HEK293 (cell line): ENCODE results near the gene NDST4.

Source experiments
- CTCF ChIA-PET: fragments of 350-600 bp; formaldehyde crosslinking; extraction: SDS; loops from one replicate; lab custom pipeline; 2021; ENCODE audit warnings: antibody characterized with exemption; lab: Yijun Ruan, JAX
- POLR2A ChIA-PET: fragments of 300-600 bp; formaldehyde crosslinking; extraction: SDS; loops from one replicate; lab custom pipeline; 2020; ENCODE audit warnings: antibody characterized with exemption, inconsistent platforms; lab: Yijun Ruan, JAX
- H3K27ac ChIP-seq: fragments of 200-500 bp; sonication (Bioruptor generic); 2 replicates; pipeline ENCODE4 v1.5.1; 2014; ENCODE audit warnings: low read depth, low read length, control low read depth, inconsistent platforms; ENCODE audit errors: extremely low read depth
- H3K36me3 ChIP-seq, 2 experiments: fragments of 200-500 bp in 1 of 2; sonication (Bioruptor generic) in 1 of 2; 1 replicate in 1 of 2; 2 replicates in 1 of 2; pipeline ENCODE4 v1.5.1; 2014 to 2017; ENCODE audit warnings: inconsistent platforms in 2 of 2, low read length in 2 of 2; ENCODE audit not compliant: control insufficient read depth in 2 of 2, insufficient read depth in 1 of 2
- H3K4me1 ChIP-seq: fragments of 200-500 bp; sonication (Bioruptor generic); 2 replicates; pipeline ENCODE4 v1.5.1; 2014; ENCODE audit warnings: mild to moderate bottlenecking, low read length, inconsistent platforms; ENCODE audit not compliant: control insufficient read depth, insufficient read depth
- H3K4me3 ChIP-seq: 2 replicates; pipeline ENCODE4 v1.5.1; 2011; ENCODE audit warnings: low read depth, mild to moderate bottlenecking, control low read depth, low read length, moderate library complexity
- H3K9me3 ChIP-seq: fragments of 200-500 bp; sonication (Bioruptor generic); 2 replicates; pipeline ENCODE4 v1.5.1; 2014; ENCODE audit warnings: low read depth, low read length, inconsistent platforms; ENCODE audit not compliant: control insufficient read depth, insufficient read depth
- FEZF1 ChIP-seq: fragments of 450-650 bp; formaldehyde crosslinking; IDR thresholded peaks from 2 replicates; pipeline ENCODE4 v1.5.1; 2016; ENCODE audit warnings: missing biosample characterization, missing genetic modification characterization
- GLIS1 ChIP-seq: fragments of 450-650 bp; formaldehyde crosslinking; IDR thresholded peaks from 2 replicates; pipeline ENCODE4 v1.5.1; 2016; ENCODE audit warnings: missing biosample characterization, missing genetic modification characterization
- KLF16 ChIP-seq: fragments of 450-650 bp; formaldehyde crosslinking; IDR thresholded peaks from 2 replicates; pipeline ENCODE4 v1.5.1; 2017; ENCODE audit warnings: missing biosample characterization, missing genetic modification characterization
- PATZ1 ChIP-seq: fragments of 450-650 bp; formaldehyde crosslinking; IDR thresholded peaks from 2 replicates; pipeline ENCODE4 v1.5.1; 2016; ENCODE audit warnings: missing biosample characterization, missing genetic modification characterization
- RBAK ChIP-seq: fragments of 450-650 bp; formaldehyde crosslinking; IDR thresholded peaks from 2 replicates; pipeline ENCODE4 v1.5.1; 2016; ENCODE audit warnings: missing biosample characterization, missing genetic modification characterization
- SALL2 ChIP-seq: fragments of 450-650 bp; formaldehyde crosslinking; IDR thresholded peaks from 2 replicates; pipeline ENCODE4 v1.5.0; 2017; ENCODE audit warnings: missing biosample characterization, mild to moderate bottlenecking, missing genetic modification characterization, borderline replicate concordance
- ZBTB1 ChIP-seq: fragments of 450-650 bp; formaldehyde crosslinking; IDR thresholded peaks from 2 replicates; pipeline ENCODE4 v1.5.1; 2016; ENCODE audit warnings: missing biosample characterization, missing genetic modification characterization
- ZFP37 ChIP-seq: fragments of 450-650 bp; formaldehyde crosslinking; IDR thresholded peaks from 2 replicates; pipeline ENCODE4 v1.5.1; 2016; ENCODE audit warnings: missing biosample characterization, missing genetic modification characterization
- ZIC2 ChIP-seq: fragments of 450-650 bp; formaldehyde crosslinking; IDR thresholded peaks from 2 replicates; pipeline ENCODE4 v1.5.1; 2016; ENCODE audit warnings: missing biosample characterization, missing genetic modification characterization
- ZNF140 ChIP-seq: fragments of 450-650 bp; formaldehyde crosslinking; IDR thresholded peaks from 2 replicates; pipeline ENCODE4 v1.5.1; 2016; ENCODE audit warnings: missing biosample characterization, missing genetic modification characterization
- ZNF155 ChIP-seq: fragments of 450-650 bp; formaldehyde crosslinking; IDR thresholded peaks from 2 replicates; pipeline ENCODE4 v1.5.1; 2016; ENCODE audit warnings: missing biosample characterization, missing genetic modification characterization
- ZNF211 ChIP-seq: fragments of 450-650 bp; formaldehyde crosslinking; IDR thresholded peaks from 2 replicates; pipeline ENCODE4 v1.5.1; 2016; ENCODE audit warnings: low read depth, missing biosample characterization, missing genetic modification characterization
- ZNF239 ChIP-seq: fragments of 450-650 bp; formaldehyde crosslinking; IDR thresholded peaks from 2 replicates; pipeline ENCODE4 v1.5.1; 2016; ENCODE audit warnings: missing biosample characterization, missing genetic modification characterization
- ZNF292 ChIP-seq: fragments of 450-650 bp; formaldehyde crosslinking; IDR thresholded peaks from 2 replicates; pipeline ENCODE4 v1.5.1; 2016; ENCODE audit warnings: low read depth, missing biosample characterization, missing genetic modification characterization, borderline replicate concordance
- ZNF571 ChIP-seq: fragments of 450-650 bp; formaldehyde crosslinking; IDR thresholded peaks from 2 replicates; pipeline ENCODE4 v1.5.0; 2017; ENCODE audit warnings: missing biosample characterization, missing genetic modification characterization
- ZNF621 ChIP-seq: fragments of 450-650 bp; formaldehyde crosslinking; IDR thresholded peaks from 2 replicates; pipeline ENCODE4 v1.5.1; 2017; ENCODE audit warnings: missing biosample characterization, missing genetic modification characterization
- ZNF624 ChIP-seq: fragments of 450-650 bp; formaldehyde crosslinking; IDR thresholded peaks from 2 replicates; pipeline ENCODE4 v1.5.1; 2017; ENCODE audit warnings: missing biosample characterization, missing genetic modification characterization
- ZNF660 ChIP-seq: fragments of 450-650 bp; IDR thresholded peaks from 2 replicates; pipeline ENCODE4 v1.5.1; 2018; ENCODE audit warnings: missing biosample characterization, mild to moderate bottlenecking, missing genetic modification characterization
- ZNF692 ChIP-seq: fragments of 450-650 bp; formaldehyde crosslinking; IDR thresholded peaks from 2 replicates; pipeline ENCODE4 v1.5.1; 2016; ENCODE audit warnings: missing biosample characterization, missing genetic modification characterization
- ZNF843 ChIP-seq: fragments of 450-650 bp; formaldehyde crosslinking; IDR thresholded peaks from 2 replicates; pipeline ENCODE4 v1.5.1; 2016; ENCODE audit warnings: missing biosample characterization, missing genetic modification characterization
- TF ChIP-seq, protein P1 (sequence below): fragments of 450-650 bp; formaldehyde crosslinking; IDR thresholded peaks from 2 replicates; pipeline ENCODE4; 2016; ENCODE audit warnings: missing biosample characterization, missing genetic modification characterization
- TF ChIP-seq, protein P2 (sequence below): fragments of 450-650 bp; formaldehyde crosslinking; IDR thresholded peaks from 2 replicates; pipeline ENCODE4 v1.5.1; 2016; ENCODE audit warnings: missing biosample characterization, missing genetic modification characterization
- TF ChIP-seq, protein P3 (sequence below): fragments of 450-650 bp; formaldehyde crosslinking; IDR thresholded peaks from 2 replicates; pipeline ENCODE4 v1.5.1; 2016; ENCODE audit warnings: missing biosample characterization, missing genetic modification characterization
- TF ChIP-seq, protein P4 (sequence below): fragments of 450-650 bp; formaldehyde crosslinking; IDR thresholded peaks from 2 replicates; pipeline ENCODE4 v1.5.1; 2017; ENCODE audit warnings: missing biosample characterization, mild to moderate bottlenecking, missing genetic modification characterization, moderate library complexity

NDST4 gene

GRCh38 chr4:114964026-114964425, 149.4 kb downstream of the NDST4 start:
- no peaks in the 10 kb centered on the region for H3K4me1 ChIP-seq
- no peak overlapping the region for H3K27ac ChIP-seq
- CTCF ChIA-PET = no interaction called here
- TF ChIP-seq GLIS1 (tag by site-specific recombination) = no peak
- no peak for TF ChIP-seq RBAK
- no peak for TF ChIP-seq ZBTB1 (tag by site-specific recombination)
- TF ChIP-seq ZIC2 (tag by site-specific recombination) = no peak
- TF ChIP-seq ZNF692 (tag by site-specific recombination) = no peak
- TF ChIP-seq ZFP37 (tag by site-specific recombination) = no peak
- no peaks in the 10 kb centered on the region for H3K9me3 ChIP-seq
- H3K4me3 ChIP-seq = no peak overlapping the region
- POLR2A ChIA-PET = no interaction called here
- H3K36me3 ChIP-seq = no peaks in the 10 kb centered on the region

- no peaks in the 10 kb centered on the region for H3K4me1 ChIP-seq
- ChIA-PET POLR2A (no interaction called here), CTCF (no interaction called here)
- H3K4me3 ChIP-seq = no peak overlapping the region
- H3K9me3 ChIP-seq = no peaks in the 10 kb centered on the region
- no peak overlapping the region for H3K27ac ChIP-seq
- no peaks in the 10 kb centered on the region for H3K36me3 ChIP-seq
- TF ChIP-seq FEZF1 (tag by site-specific recombination) (peak; percentile 61; the same call in 1 of the 2 replicates), ZNF843 (peak; percentile 80), SALL2 (tag by site-specific recombination) (no peak)
- TF ChIP-seq, protein P1, sequence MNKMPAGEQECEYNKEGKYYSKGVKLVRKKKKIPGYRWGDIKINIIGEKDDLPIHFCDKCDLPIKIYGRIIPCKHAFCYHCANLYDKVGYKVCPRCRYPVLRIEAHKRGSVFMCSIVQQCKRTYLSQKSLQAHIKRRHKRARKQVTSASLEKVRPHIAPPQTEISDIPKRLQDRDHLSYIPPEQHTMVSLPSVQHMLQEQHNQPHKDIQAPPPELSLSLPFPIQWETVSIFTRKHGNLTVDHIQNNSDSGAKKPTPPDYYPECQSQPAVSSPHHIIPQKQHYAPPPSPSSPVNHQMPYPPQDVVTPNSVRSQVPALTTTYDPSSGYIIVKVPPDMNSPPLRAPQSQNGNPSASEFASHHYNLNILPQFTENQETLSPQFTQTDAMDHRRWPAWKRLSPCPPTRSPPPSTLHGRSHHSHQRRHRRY = no peak
Measured at GRCh38 chr4:114945616-114946015, 167.8 kb downstream of the NDST4 start.

GRCh38 chr4:114941503-114941902, 171.9 kb downstream of the NDST4 start:
- Histone ChIP-seq H3K4me3 (no peak overlapping the region), H3K9me3 (no peaks in the 10 kb centered on the region), H3K4me1 (no peaks in the 10 kb centered on the region), H3K36me3 (no peaks in the 10 kb centered on the region), H3K27ac (no peak overlapping the region)
- ChIA-PET POLR2A (no interaction called here), CTCF (no interaction called here)
- TF ChIP-seq ZNF140 (tag by site-specific recombination) (no peak), ZNF571 (tag by site-specific recombination) (no peak), ZNF843 (no peak), ZNF239 (tag by site-specific recombination) (no peak), KLF16 (tag by site-specific recombination) (no peak), ZNF624 (tag by site-specific recombination) (no peak), ZNF211 (tag by site-specific recombination) (no peak), ZNF292 (tag by site-specific recombination) (no peak), ZNF660 (tag by site-specific recombination) (no peak), PATZ1 (tag by site-specific recombination) (no peak), ZNF621 (tag by site-specific recombination) (no peak), ZNF155 (no peak)
- TF ChIP-seq, protein P2, sequence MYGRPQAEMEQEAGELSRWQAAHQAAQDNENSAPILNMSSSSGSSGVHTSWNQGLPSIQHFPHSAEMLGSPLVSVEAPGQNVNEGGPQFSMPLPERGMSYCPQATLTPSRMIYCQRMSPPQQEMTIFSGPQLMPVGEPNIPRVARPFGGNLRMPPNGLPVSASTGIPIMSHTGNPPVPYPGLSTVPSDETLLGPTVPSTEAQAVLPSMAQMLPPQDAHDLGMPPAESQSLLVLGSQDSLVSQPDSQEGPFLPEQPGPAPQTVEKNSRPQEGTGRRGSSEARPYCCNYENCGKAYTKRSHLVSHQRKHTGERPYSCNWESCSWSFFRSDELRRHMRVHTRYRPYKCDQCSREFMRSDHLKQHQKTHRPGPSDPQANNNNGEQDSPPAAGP (tag by site-specific recombination) = no peak
- TF ChIP-seq, protein P3, sequence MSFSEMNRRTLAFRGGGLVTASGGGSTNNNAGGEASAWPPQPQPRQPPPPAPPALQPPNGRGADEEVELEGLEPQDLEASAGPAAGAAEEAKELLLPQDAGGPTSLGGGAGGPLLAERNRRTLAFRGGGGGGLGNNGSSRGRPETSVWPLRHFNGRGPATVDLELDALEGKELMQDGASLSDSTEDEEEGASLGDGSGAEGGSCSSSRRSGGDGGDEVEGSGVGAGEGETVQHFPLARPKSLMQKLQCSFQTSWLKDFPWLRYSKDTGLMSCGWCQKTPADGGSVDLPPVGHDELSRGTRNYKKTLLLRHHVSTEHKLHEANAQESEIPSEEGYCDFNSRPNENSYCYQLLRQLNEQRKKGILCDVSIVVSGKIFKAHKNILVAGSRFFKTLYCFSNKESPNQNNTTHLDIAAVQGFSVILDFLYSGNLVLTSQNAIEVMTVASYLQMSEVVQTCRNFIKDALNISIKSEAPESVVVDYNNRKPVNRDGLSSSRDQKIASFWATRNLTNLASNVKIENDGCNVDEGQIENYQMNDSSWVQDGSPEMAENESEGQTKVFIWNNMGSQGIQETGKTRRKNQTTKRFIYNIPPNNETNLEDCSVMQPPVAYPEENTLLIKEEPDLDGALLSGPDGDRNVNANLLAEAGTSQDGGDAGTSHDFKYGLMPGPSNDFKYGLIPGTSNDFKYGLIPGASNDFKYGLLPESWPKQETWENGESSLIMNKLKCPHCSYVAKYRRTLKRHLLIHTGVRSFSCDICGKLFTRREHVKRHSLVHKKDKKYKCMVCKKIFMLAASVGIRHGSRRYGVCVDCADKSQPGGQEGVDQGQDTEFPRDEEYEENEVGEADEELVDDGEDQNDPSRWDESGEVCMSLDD (tag by site-specific recombination) = no peak
- TF ChIP-seq, protein P4, sequence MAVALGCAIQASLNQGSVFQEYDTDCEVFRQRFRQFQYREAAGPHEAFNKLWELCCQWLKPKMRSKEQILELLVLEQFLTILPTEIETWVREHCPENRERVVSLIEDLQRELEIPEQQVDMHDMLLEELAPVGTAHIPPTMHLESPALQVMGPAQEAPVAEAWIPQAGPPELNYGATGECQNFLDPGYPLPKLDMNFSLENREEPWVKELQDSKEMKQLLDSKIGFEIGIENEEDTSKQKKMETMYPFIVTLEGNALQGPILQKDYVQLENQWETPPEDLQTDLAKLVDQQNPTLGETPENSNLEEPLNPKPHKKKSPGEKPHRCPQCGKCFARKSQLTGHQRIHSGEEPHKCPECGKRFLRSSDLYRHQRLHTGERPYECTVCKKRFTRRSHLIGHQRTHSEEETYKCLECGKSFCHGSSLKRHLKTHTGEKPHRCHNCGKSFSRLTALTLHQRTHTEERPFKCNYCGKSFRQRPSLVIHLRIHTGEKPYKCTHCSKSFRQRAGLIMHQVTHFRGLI = no peak
